ENCODE results near the gene MYOM3.

Gene MYOM3

GRCh38 chr1:24096009-24096738 lies 15.8 kb downstream of the MYOM3 start:
- no peak for DNase-seq (ENCODE audit: low read depth)

- no peak for DNase-seq (ENCODE audit: low read depth)
Measured at GRCh38 chr1:24095140-24095859, 16.6 kb downstream of the MYOM3 start.

- DNase-seq (ENCODE audit: low read depth): no peak
Measured at GRCh38 chr1:24094554-24094953, 17.4 kb downstream of the MYOM3 start.

- no peak for DNase-seq (ENCODE audit: low read depth)
Measured at GRCh38 chr1:24093732-24094131, 18.2 kb downstream of the MYOM3 start.

GRCh38 chr1:24092979-24093378 lies 19.0 kb downstream of the MYOM3 start:
- DNase-seq (ENCODE audit: low read depth): no peak

- DNase-seq (ENCODE audit: low read depth): no peak
Measured at GRCh38 chr1:24091971-24092482, 19.9 kb downstream of the MYOM3 start.

- no peak for DNase-seq (ENCODE audit: low read depth)
Measured at GRCh38 chr1:24090736-24091135, 21.2 kb downstream of the MYOM3 start.

GRCh38 chr1:24089743-24090555 lies 22.0 kb downstream of the MYOM3 start:
- no peak for DNase-seq (ENCODE audit: low read depth)

GRCh38 chr1:24089027-24089742 lies 22.8 kb downstream of the MYOM3 start:
- no peak for DNase-seq (ENCODE audit: low read depth)

GRCh38 chr1:24086466-24086865 lies 25.5 kb downstream of the MYOM3 start:
- DNase-seq (ENCODE audit: low read depth): no peak

GRCh38 chr1:24085546-24085945 lies 26.4 kb downstream of the MYOM3 start:
- no peak for DNase-seq (ENCODE audit: low read depth)

GRCh38 chr1:24085007-24085406 lies 26.9 kb downstream of the MYOM3 start:
- DNase-seq (ENCODE audit: low read depth): no peak

- no peak for DNase-seq (ENCODE audit: low read depth)
Measured at GRCh38 chr1:24084050-24084449, 27.9 kb downstream of the MYOM3 start.

- no peak for DNase-seq (ENCODE audit: low read depth)
Measured at GRCh38 chr1:24082372-24082771, 29.6 kb downstream of the MYOM3 start.

GRCh38 chr1:24081190-24081589 lies 30.7 kb downstream of the MYOM3 start:
- no peak for DNase-seq (ENCODE audit: low read depth)

GRCh38 chr1:24080131-24080530 lies 31.8 kb downstream of the MYOM3 start:
- no peak for DNase-seq (ENCODE audit: low read depth)

- DNase-seq (ENCODE audit: low read depth): no peak
Measured at GRCh38 chr1:24077278-24077978, 34.5 kb downstream of the MYOM3 start.

- no peak for DNase-seq (ENCODE audit: low read depth)
Measured at GRCh38 chr1:24075946-24076345, 36.0 kb downstream of the MYOM3 start.

- DNase-seq (ENCODE audit: low read depth): no peak
Measured at GRCh38 chr1:24075590-24075854, 36.4 kb downstream of the MYOM3 start.

- no peak for DNase-seq (ENCODE audit: low read depth)
Measured at GRCh38 chr1:24074817-24075589, 36.9 kb downstream of the MYOM3 start.

GRCh38 chr1:24074196-24074595 lies 37.7 kb downstream of the MYOM3 start:
- DNase-seq (ENCODE audit: low read depth): no peak

Data from activated T-cell treated with anti-CD3 and anti-CD28 coated beads for 1 hour (primary cell).